ENCODE results near the gene MYO9B. TPM values are rescaled to one million over a fixed set of nuclear protein-coding genes. Genes with fewer than 3 reads are reported as not detected.

The MYO9B gene
- total RNA-seq, 1 donor from 2014 or later: 30.7 TPM

DNA sequence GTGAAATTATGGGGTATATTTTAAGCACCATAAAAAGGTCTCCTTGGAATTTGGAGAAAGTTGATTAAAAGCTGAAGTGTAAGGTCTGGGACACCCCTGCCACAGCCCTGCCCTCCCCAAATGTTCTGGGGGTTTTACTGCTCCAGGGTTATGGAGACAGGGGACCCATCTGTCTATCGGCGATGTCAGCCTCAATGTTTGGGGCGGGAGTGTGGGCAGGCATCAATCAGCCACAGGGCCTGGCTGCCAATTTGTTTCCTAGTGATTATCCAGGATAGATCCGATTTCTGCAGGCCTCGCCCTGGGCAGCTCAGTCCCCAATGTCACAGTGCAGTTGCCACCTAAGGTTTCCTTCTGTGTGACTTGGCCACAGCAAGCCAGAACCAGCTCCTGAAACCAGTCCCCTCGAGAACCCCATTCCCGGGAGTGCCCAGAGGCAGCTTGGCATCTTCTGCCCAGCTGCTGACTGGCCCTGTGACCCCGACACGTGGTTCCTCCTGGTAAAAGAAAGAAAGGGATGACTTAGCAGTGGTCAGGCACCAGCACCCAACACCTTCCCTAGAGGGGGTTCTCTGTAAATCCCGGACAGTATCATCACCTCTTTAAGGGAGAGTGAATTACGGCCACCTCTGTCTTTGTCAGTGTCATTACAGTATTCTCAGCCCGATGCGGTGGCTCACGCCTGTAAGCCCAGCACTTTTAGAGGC lies 41.6 kb downstream of the MYO9B start:
- TF ChIP-seq, protein P1, sequence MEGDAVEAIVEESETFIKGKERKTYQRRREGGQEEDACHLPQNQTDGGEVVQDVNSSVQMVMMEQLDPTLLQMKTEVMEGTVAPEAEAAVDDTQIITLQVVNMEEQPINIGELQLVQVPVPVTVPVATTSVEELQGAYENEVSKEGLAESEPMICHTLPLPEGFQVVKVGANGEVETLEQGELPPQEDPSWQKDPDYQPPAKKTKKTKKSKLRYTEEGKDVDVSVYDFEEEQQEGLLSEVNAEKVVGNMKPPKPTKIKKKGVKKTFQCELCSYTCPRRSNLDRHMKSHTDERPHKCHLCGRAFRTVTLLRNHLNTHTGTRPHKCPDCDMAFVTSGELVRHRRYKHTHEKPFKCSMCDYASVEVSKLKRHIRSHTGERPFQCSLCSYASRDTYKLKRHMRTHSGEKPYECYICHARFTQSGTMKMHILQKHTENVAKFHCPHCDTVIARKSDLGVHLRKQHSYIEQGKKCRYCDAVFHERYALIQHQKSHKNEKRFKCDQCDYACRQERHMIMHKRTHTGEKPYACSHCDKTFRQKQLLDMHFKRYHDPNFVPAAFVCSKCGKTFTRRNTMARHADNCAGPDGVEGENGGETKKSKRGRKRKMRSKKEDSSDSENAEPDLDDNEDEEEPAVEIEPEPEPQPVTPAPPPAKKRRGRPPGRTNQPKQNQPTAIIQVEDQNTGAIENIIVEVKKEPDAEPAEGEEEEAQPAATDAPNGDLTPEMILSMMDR (IDR thresholded peaks at IDR 0.05; ENCODE audit: borderline replicate concordance): no peak
- Histone ChIP-seq H3K27ac (replicated peaks) (no peak overlapping the region), H3K36me3 (peaks cover 4% of the 10 kb centered on the region), H3K4me1 (peaks cover 17% of the 10 kb centered on the region), H3K9me3 (replicated peaks) (no peaks in the 10 kb centered on the region), H3K27me3 (ENCODE audit: low read depth) (no peaks in the 10 kb centered on the region), H3K4me3 (no peak overlapping the region)
- DNase-seq: no peak
- intact Hi-C loops (cut with micrococcal nuclease): no loop called here

- DNase-seq: no peak
- no peaks in the 10 kb centered on the region for H3K9me3 ChIP-seq (replicated peaks)
- H3K4me1 ChIP-seq: no peaks in the 10 kb centered on the region
- peaks cover 4% of the 10 kb centered on the region for H3K36me3 ChIP-seq
- intact Hi-C loops (cut with micrococcal nuclease): no loop called here
- H3K27me3 ChIP-seq (ENCODE audit: low read depth): no peaks in the 10 kb centered on the region
- TF ChIP-seq, protein P1 (IDR thresholded peaks at IDR 0.05; ENCODE audit: borderline replicate concordance): no peak
- no peak overlapping the region for H3K4me3 ChIP-seq
- no peak overlapping the region for H3K27ac ChIP-seq (replicated peaks)
These were observed 43.4 kb downstream of the MYO9B start for GRCh38 chr19:17118957-17119356.

DNA sequence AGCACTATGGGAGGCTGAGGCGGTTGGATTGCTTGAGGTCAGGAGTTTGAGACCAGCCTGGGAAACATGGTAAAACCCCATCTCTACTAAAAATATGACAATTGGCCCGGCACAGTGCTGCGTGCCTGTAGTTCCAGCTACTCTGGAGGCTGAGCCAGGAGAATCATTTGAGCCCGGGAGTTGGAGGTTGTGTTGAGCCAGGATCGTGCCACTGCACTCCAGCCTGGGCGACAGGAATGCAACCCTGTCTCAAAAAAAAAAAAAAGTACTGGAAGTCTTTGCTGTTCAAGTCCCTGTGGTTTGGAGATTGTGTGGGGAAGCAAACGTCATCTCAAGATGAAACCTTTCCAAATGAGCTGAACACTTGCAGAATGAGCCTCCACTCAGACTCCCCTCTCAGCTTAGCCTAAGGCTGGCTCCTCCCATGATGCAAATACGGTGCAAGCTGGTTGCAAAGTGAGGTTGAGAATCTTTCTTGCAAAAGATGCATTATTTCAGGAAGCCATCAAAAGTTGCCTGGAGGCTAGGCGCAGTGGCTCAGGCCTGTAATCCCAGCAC lies 46.2 kb downstream of the MYO9B start:
- TF ChIP-seq, protein P1 (IDR thresholded peaks at IDR 0.05; ENCODE audit: borderline replicate concordance): no peak
- DNase-seq: no peak
- Histone ChIP-seq H3K4me1 (peaks cover 19% of the 10 kb centered on the region), H3K27ac (replicated peaks) (no peak overlapping the region), H3K27me3 (ENCODE audit: low read depth) (no peaks in the 10 kb centered on the region), H3K4me3 (no peak overlapping the region), H3K36me3 (no peaks in the 10 kb centered on the region), H3K9me3 (replicated peaks) (no peaks in the 10 kb centered on the region)
- intact Hi-C loops (cut with micrococcal nuclease): no loop called here

- intact Hi-C loops (cut with micrococcal nuclease): no loop called here
- Histone ChIP-seq H3K9me3 (replicated peaks) (no peaks in the 10 kb centered on the region), H3K4me3 (no peak overlapping the region), H3K27me3 (ENCODE audit: low read depth) (no peaks in the 10 kb centered on the region), H3K4me1 (peaks cover 19% of the 10 kb centered on the region), H3K27ac (replicated peaks) (no peak overlapping the region), H3K36me3 (no peaks in the 10 kb centered on the region)
- DNase-seq: no peak
- TF ChIP-seq, protein P1 (IDR thresholded peaks at IDR 0.05; ENCODE audit: borderline replicate concordance): no peak
These were observed 47.5 kb downstream of the MYO9B start for GRCh38 chr19:17123041-17123440.

- TF ChIP-seq, protein P1 (IDR thresholded peaks at IDR 0.05; ENCODE audit: borderline replicate concordance): no peak
- no peak overlapping the region for H3K4me3 ChIP-seq
- no peak overlapping the region for H3K27ac ChIP-seq (replicated peaks)
- H3K36me3 ChIP-seq: no peaks in the 10 kb centered on the region
- no peak for DNase-seq
- H3K27me3 ChIP-seq (ENCODE audit: low read depth): no peaks in the 10 kb centered on the region
- intact Hi-C loops (cut with micrococcal nuclease): no loop called here
- H3K4me1 ChIP-seq: peaks cover 19% of the 10 kb centered on the region
- no peaks in the 10 kb centered on the region for H3K9me3 ChIP-seq (replicated peaks)
These were observed 48.4 kb downstream of the MYO9B start for GRCh38 chr19:17124025-17124424.
